ENCODE data around the gene COMT. TPM values are rescaled to one million over a fixed set of nuclear protein-coding genes. Genes with fewer than 3 reads are reported as not detected.
A peak's percentile ranks its signal among the peaks of the same experiment; 100 is the strongest.

Gene COMT
- total and polyA plus RNA-seq, 9 of the 15 experiments (the other 6 are each of a cell fraction or from before 2014, with no cell fraction given): 12.5 to 351 (median 155) TPM

DNA sequence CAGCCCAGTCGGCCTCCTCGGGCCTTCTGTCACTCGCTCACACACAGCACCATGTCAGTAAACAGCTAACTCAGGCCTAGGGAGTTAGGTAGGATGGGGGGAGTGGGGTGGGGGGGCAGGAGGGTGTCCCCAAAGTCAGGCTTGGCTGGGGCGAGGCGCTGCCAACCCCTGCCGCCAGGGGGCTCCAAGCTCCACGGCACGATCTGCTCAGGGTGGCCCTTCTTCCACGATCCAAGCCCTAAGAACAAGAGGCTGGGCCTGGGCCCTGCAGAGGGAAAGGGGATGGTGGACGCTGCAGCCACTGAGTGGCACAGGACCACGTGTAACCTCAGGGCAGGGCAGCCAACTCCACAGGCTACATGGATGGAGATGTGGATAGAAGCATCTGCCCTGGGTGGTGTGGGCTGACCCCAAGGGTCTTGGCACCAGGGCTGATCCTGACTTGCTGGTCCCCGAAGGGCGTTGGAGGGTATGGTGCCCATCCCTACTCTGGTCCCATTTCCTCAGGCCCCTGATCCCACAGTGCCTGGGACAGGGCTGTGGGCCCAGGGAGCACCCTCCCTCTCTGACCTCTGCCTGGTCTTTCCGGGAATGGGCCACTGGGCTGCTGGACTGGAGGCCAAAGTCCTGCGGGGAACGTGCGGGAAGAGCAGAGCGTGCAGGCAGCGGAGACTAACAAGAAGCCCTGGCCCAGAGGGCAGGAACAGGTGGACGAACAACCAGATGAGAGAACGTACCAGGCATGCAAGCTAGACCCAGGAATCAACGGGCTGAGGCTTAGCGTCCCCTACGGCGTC, 29.1 kb downstream of the COMT start (continued):
- TF ChIP-seq THRB (CRISPR knock-in tag; conservative IDR thresholded peaks at IDR 0.05) (peak; percentile 85), MECOM (CRISPR knock-in tag; IDR thresholded peaks at IDR 0.05) (no peak), ZNF277 (CRISPR knock-in tag; IDR thresholded peaks at IDR 0.05; ENCODE audit: borderline replicate concordance) (no peak), NR2F6 (CRISPR knock-in tag; IDR thresholded peaks at IDR 0.05) (no peak; the same call in 1 of the 2 replicates), SMAD2 (IDR thresholded peaks at IDR 0.05; ENCODE audit: low read depth, low read length) (no peak), TSC22D4 (tag; IDR thresholded peaks at IDR 0.05) (no peak), ZNF76 (CRISPR knock-in tag; IDR thresholded peaks at IDR 0.05; ENCODE audit: borderline replicate concordance) (no peak; the same call in 1 of the 2 replicates), NRF1 (conservative IDR thresholded peaks at IDR 0.05 in 1 of 2, IDR thresholded peaks at IDR 0.05 in 1 of 2) (peak in 1 of 2 experiments; percentile 39; a peak in 1 of 4 replicates), SNRNP70 (optimal IDR thresholded peaks at IDR 0.05; ENCODE audit: low read depth, low read length) (no peak), KDM1A (IDR thresholded peaks at IDR 0.05) (no peak), SMARCB1 (IDR thresholded peaks at IDR 0.05; ENCODE audit: insufficient read length, low read depth) (no peak), NFXL1 (CRISPR knock-in tag; IDR thresholded peaks at IDR 0.05) (no peak; the same call in 1 of the 2 replicates), NFRKB (IDR thresholded peaks at IDR 0.05; ENCODE audit: low read depth) (no peak), NR1H2 (CRISPR knock-in tag; IDR thresholded peaks at IDR 0.05) (no peak), TOE1 (IDR thresholded peaks at IDR 0.05; ENCODE audit: borderline replicate concordance) (no peak), TOE1 (CRISPR knock-in tag; IDR thresholded peaks at IDR 0.05; ENCODE audit: borderline replicate concordance, low read depth) (no peak), CTCF (IDR thresholded peaks at IDR 0.05 in 2 of 3, conservative IDR thresholded peaks at IDR 0.05 in 1 of 3; ENCODE audit: insufficient read depth in 2 of 3, low read depth in 1 of 3, low read length in 3 of 3) (peak; percentile 98 to 100 (median 99))
- TF ChIP-seq, protein P1, sequence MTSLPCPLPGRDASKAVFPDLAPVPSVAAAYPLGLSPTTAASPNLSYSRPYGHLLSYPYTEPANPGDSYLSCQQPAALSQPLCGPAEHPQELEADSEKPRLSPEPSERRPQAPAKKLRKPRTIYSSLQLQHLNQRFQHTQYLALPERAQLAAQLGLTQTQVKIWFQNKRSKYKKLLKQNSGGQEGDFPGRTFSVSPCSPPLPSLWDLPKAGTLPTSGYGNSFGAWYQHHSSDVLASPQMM (CRISPR knock-in tag; IDR thresholded peaks at IDR 0.05): no peak
- TF ChIP-seq, protein P2, sequence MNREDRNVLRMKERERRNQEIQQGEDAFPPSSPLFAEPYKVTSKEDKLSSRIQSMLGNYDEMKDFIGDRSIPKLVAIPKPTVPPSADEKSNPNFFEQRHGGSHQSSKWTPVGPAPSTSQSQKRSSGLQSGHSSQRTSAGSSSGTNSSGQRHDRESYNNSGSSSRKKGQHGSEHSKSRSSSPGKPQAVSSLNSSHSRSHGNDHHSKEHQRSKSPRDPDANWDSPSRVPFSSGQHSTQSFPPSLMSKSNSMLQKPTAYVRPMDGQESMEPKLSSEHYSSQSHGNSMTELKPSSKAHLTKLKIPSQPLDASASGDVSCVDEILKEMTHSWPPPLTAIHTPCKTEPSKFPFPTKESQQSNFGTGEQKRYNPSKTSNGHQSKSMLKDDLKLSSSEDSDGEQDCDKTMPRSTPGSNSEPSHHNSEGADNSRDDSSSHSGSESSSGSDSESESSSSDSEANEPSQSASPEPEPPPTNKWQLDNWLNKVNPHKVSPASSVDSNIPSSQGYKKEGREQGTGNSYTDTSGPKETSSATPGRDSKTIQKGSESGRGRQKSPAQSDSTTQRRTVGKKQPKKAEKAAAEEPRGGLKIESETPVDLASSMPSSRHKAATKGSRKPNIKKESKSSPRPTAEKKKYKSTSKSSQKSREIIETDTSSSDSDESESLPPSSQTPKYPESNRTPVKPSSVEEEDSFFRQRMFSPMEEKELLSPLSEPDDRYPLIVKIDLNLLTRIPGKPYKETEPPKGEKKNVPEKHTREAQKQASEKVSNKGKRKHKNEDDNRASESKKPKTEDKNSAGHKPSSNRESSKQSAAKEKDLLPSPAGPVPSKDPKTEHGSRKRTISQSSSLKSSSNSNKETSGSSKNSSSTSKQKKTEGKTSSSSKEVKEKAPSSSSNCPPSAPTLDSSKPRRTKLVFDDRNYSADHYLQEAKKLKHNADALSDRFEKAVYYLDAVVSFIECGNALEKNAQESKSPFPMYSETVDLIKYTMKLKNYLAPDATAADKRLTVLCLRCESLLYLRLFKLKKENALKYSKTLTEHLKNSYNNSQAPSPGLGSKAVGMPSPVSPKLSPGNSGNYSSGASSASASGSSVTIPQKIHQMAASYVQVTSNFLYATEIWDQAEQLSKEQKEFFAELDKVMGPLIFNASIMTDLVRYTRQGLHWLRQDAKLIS (CRISPR knock-in tag; IDR thresholded peaks at IDR 0.05): no peak
